B cell (primary cell): ENCODE measurements around the gene KRT6C. TPM values are rescaled to one million over a fixed set of nuclear protein-coding genes. Genes with fewer than 3 reads are reported as not detected.

Experiments
- ATAC-seq: fragments of 200-7000 bp; cut with Tn5 transposase; one replicate; pipeline ENCODE4 v1.10.0; 2021; ENCODE audit warnings: low read depth, mild to moderate bottlenecking, moderate number of reproducible peaks, moderate library complexity
- CTCF ChIA-PET: fragments of 350-600 bp; sonication (Branson Sonifier 250); formaldehyde crosslinking; loops from one replicate; lab custom pipeline; 2021; ENCODE audit warnings: antibody characterized with exemption, inconsistent platforms; lab: Charles Lee
- POLR2A ChIA-PET: fragments of 350-600 bp; sonication (Branson Sonifier 250); formaldehyde crosslinking; loops from one replicate; lab custom pipeline; 2021; ENCODE audit warnings: antibody characterized with exemption; lab: Charles Lee
- DNase-seq: peaks from one replicate; pipeline ENCODE4 v3.0.0; 2013
- H2AFZ ChIP-seq: 2 replicates; pipeline ENCODE4 v1.6.1; 2012; ENCODE audit warnings: mild to moderate bottlenecking, low read depth, low read length; ENCODE audit not compliant: insufficient read depth, poor library complexity, severe bottlenecking
- H3K27ac ChIP-seq, 2 donors: 1 replicate in 1 of 2; 2 replicates in 1 of 2; pipeline ENCODE4 v1.5.1; 2012 to 2013; ENCODE audit warnings: low read length in 2 of 2, mild to moderate bottlenecking in 2 of 2, moderate library complexity in 1 of 2
- H3K27me3 ChIP-seq, 4 experiments: fragments of 200-600 bp in 1 of 4; sonication (generic) in 1 of 4; replicated peaks in 1 of 4; 1 replicate in 2 of 4; 2 replicates in 2 of 4; pipeline versions ENCODE4 v1.6.1 to v1.7.0; 2013 to 2016; ENCODE audit warnings: low read length in 3 of 4, mild to moderate bottlenecking in 2 of 4, mixed read lengths in 1 of 4, moderate library complexity in 1 of 4; ENCODE audit not compliant: insufficient read depth in 4 of 4, control insufficient read depth in 3 of 4; ENCODE audit errors: control extremely low read depth in 1 of 4
- H3K36me3 ChIP-seq, 2 experiments: replicated peaks in 1 of 2; 1 replicate in 1 of 2; 2 replicates in 1 of 2; pipeline versions ENCODE4 v1.6.1 to v1.7.1; 2013; ENCODE audit warnings: low read length in 1 of 2; ENCODE audit not compliant: insufficient read depth in 2 of 2, control insufficient read depth in 1 of 2; ENCODE audit errors: control extremely low read depth in 1 of 2, extremely low read depth in 1 of 2
- H3K4me1 ChIP-seq, 2 donors: fragments of 200-600 bp in 1 of 2; sonication (generic) in 1 of 2; 1 replicate in 1 of 2; 2 replicates in 1 of 2; pipeline versions ENCODE4 v1.5.1 to v1.6.1; 2013 to 2017; ENCODE audit warnings: low read length in 2 of 2; ENCODE audit not compliant: control insufficient read depth in 2 of 2, insufficient read depth in 2 of 2
- H3K4me2 ChIP-seq: replicated peaks from 2 replicates; pipeline ENCODE3; 2012; ENCODE audit warnings: mild to moderate bottlenecking, low read depth, low read length; ENCODE audit not compliant: poor library complexity, severe bottlenecking
- H3K4me3 ChIP-seq, 5 experiments: fragments of 200-600 bp in 1 of 5; sonication (generic) in 1 of 5; 1 replicate in 3 of 5; 2 replicates in 2 of 5; pipeline versions ENCODE4 v1.5.1 to v1.7.0; 2011 to 2016; ENCODE audit warnings: low read length in 4 of 5, mild to moderate bottlenecking in 4 of 5, low read depth in 2 of 5, control low read depth in 1 of 5, moderate library complexity in 1 of 5; ENCODE audit not compliant: insufficient read depth in 1 of 5; ENCODE audit errors: control extremely low read depth in 1 of 5, extremely low read depth in 1 of 5
- H3K79me2 ChIP-seq: fragments of 200-600 bp; sonication (generic); one replicate; pipeline ENCODE4 v1.6.0; 2016; ENCODE audit warnings: low read length; ENCODE audit not compliant: control insufficient read depth, insufficient read depth
- H3K9ac ChIP-seq: fragments of 200-600 bp; sonication (generic); 2 replicates; pipeline ENCODE4 v1.6.1; 2017; ENCODE audit warnings: mild to moderate bottlenecking, low read length, moderate library complexity
- H3K9me3 ChIP-seq, 3 donors: one replicate each; pipeline versions ENCODE4 v1.6.1 to v1.7.1; 2013; ENCODE audit warnings: low read length in 2 of 3; ENCODE audit not compliant: control insufficient read depth in 2 of 3, insufficient read depth in 1 of 3; ENCODE audit errors: control extremely low read depth in 1 of 3
- H4K20me1 ChIP-seq: 2 replicates; pipeline ENCODE4 v1.6.0; 2012; ENCODE audit warnings: mild to moderate bottlenecking, low read length; ENCODE audit not compliant: insufficient read depth, control insufficient read depth, poor library complexity, severe bottlenecking
- H3K27ac Mint-ChIP-seq: one replicate; pipeline ENCODE4 v1.8.0; 2021; ENCODE audit warnings: mixed read lengths
- H3K27me3 Mint-ChIP-seq: one replicate; pipeline ENCODE4 v1.8.0; 2021; ENCODE audit warnings: mixed read lengths
- H3K4me1 Mint-ChIP-seq: one replicate; pipeline ENCODE4 v1.8.0; 2021; ENCODE audit warnings: mixed read lengths
- H3K4me3 Mint-ChIP-seq: one replicate; pipeline ENCODE4 v1.8.0; 2021; ENCODE audit warnings: mixed read lengths
- H3K9me3 Mint-ChIP-seq: one replicate; pipeline ENCODE4 v1.8.0; 2022; ENCODE audit warnings: mixed read lengths; ENCODE audit not compliant: insufficient read depth
- CTCF ChIP-seq: fragments of 200-600 bp; IDR thresholded peaks from one replicate; pipeline ENCODE4 v1.8.0; 2022; ENCODE audit warnings: antibody characterized with exemption, mild to moderate bottlenecking
- EZH2 ChIP-seq: IDR thresholded peaks from 2 replicates; pipeline ENCODE4 v1.6.1; 2012; ENCODE audit warnings: borderline replicate concordance, low read depth, mild to moderate bottlenecking, moderate library complexity, low read length; ENCODE audit not compliant: insufficient read depth, poor library complexity, severe bottlenecking
- WGBS: methylation state at CpG from one replicate; pipeline ENCODE4 v1.1.5; 2013; ENCODE audit warnings: missing lambda C conversion rate; ENCODE audit not compliant: insufficient coverage; 5-methylcytosine and 5-hydroxymethylcytosine counted together
- intact Hi-C: fragments of 100-400 bp; cut with micrococcal nuclease; formaldehyde crosslinking; loops from one replicate; pipeline ENCODE4 v1.10.0; 2022
- polyA plus RNA-seq: library from polyadenylated mRNA; depleted of rRNA; stranded (reverse); fragments of >200 nt; gene quantifications from 2 replicates; pipeline ENCODE4 v1.2.3, GENCODE V29; 2012
- total RNA-seq, 2 donors: library from RNA; stranded (reverse); fragments of 120-200 nt in 1 of 2; gene quantifications; 1 replicate in 1 of 2; 2 replicates in 1 of 2; pipeline versions ENCODE4 v1.2.3 to v1.2.4, GENCODE V29; 2013 to 2022

KRT6C gene
- total and polyA plus RNA-seq, 2 donors (not counting 1 experiment from before 2014, with no cell fraction given): not detected

DNA sequence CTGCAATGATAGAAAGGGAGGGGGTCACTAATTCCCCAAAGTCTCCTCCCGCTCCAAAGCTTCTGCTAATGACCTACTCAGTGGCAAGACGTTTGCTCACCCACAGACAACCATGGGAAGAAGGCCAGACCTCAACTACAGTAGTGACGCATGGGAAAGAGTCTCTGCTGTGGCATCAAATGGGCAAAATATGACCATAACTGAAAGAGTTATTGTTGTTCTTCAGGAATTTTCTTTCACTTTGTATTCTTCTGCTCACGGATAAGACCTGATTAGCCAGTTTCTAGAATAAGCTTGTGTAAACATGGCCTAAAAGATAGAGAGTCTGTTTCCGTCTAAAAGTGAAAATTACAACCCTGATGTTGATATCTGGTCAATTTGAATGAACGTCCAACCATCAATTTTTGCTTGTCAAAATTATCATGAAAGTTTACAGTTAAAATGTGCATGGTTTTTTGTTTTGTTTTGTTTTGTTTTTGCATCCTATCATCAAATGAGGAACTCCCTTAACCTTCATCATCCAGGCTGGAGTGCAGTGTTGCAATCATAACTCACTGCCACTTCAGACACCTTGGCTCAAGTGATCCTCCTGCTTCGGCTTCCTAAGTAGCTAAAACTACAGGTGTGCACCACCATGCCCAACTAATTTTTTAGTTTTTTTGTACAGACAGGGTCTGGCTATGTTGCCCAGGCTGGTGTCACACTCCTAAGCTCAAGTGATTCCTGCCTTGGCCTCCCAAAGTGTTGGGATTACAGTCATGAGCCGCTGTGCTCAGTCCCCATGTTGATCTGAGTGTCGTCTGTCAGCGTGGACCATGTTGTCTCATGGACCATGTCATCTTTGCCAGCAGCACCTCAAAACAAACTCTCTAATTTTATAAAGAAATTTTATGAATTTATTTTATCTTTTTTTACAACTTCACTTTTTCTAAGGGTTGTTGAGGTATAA, 28.7 kb downstream of the KRT6C start:
- Histone ChIP-seq H3K4me1 (no peaks in the 10 kb centered on the region), H2AFZ (no peak overlapping the region), H4K20me1 (no peaks in the 10 kb centered on the region), H3K9me3 (no peaks in the 10 kb centered on the region), H3K9ac (no peak overlapping the region), H3K4me3 (no peak overlapping the region), H3K27me3 (peaks cover 0 to 3% (median 0%) of the 10 kb centered on the region in 4 experiments), H3K4me2 (no peak overlapping the region), H3K27ac (no peak overlapping the region), H3K79me2 (no peaks in the 10 kb centered on the region), H3K36me3 (no peaks in the 10 kb centered on the region)
- no peak for TF ChIP-seq CTCF
- no peak for TF ChIP-seq EZH2
- no peak for DNase-seq
- Mint-ChIP-seq H3K27ac (no peak overlapping the region), H3K4me3 (no peak overlapping the region), H3K27me3 (peaks cover 29% of the 10 kb centered on the region), H3K4me1 (peaks cover 3% of the 10 kb centered on the region), H3K9me3 (peaks cover 2% of the 10 kb centered on the region)
- ChIA-PET POLR2A (no interaction called here), CTCF (no interaction called here)
- no peak for ATAC-seq
- intact Hi-C loops: no loop called here
- WGBS: 100% methylated on average over 2 of the region's 10 CpGs

DNA sequence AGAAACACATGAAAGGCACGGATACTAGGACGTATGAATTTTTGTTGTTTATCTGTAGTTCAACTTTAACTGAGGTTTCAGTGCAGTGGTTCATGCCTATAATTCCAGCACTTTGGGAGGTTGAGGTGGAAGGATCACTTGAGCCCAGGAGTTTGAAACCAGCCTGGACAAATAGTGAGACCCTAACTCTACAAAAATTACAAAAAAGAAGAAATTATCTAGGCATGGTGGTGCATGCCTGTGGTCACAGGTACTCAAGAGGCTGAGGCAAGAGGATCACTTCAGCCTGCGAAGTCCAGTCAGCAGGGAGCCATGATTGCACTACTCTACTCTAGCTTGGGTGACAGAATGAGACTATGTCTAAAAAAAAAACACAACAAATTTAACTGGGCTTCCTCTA, 29.6 kb downstream of the KRT6C start:
- TF ChIP-seq CTCF (no peak), EZH2 (no peak)
- no peak for DNase-seq
- H3K27me3 Mint-ChIP-seq: peaks cover 32% of the 10 kb centered on the region
- H3K79me2 ChIP-seq: no peaks in the 10 kb centered on the region
- peaks cover 0 to 3% (median 0%) of the 10 kb centered on the region in 4 experiments for H3K27me3 ChIP-seq
- no peak overlapping the region for H3K9ac ChIP-seq
- H3K27ac ChIP-seq: no peak overlapping the region
- H3K36me3 ChIP-seq: no peaks in the 10 kb centered on the region
- intact Hi-C loops: no loop called here
- H3K4me3 Mint-ChIP-seq: no peak overlapping the region
- no peak for ATAC-seq
- CTCF ChIA-PET: no interaction called here
- peaks cover 2% of the 10 kb centered on the region for H3K9me3 Mint-ChIP-seq
- H3K4me2 ChIP-seq: no peak overlapping the region
- H3K27ac Mint-ChIP-seq: no peak overlapping the region
- POLR2A ChIA-PET: no interaction called here
- H3K9me3 ChIP-seq: no peaks in the 10 kb centered on the region
- peaks cover 3% of the 10 kb centered on the region for H3K4me1 Mint-ChIP-seq
- no peak overlapping the region for H3K4me3 ChIP-seq
- no CpG with 5 or more reads among the region's 3 CpGs for WGBS
- no peaks in the 10 kb centered on the region for H3K4me1 ChIP-seq
- no peak overlapping the region for H2AFZ ChIP-seq
- H4K20me1 ChIP-seq: no peaks in the 10 kb centered on the region
